ENCODE measurements around the gene RPIA. TPM values are rescaled to one million over a fixed set of nuclear protein-coding genes. Genes with fewer than 3 reads are reported as not detected.
"Not testable (repeated sequence)": the region's sequence is repeated elsewhere in the genome, so short reads cannot be mapped to it uniquely, and the experiment has no call there.

Gene RPIA
- 17.4 TPM for total RNA-seq
- long read RNA-seq, transcript RPIA-201 (9 exons, 1,848 nt): major isoform, 26 of 27 reads
- long read RNA-seq, partial matches to known transcripts: 0 of 27 reads
- long read RNA-seq, other reads (novel, unspliced or antisense): 1 of 27 reads

DNA sequence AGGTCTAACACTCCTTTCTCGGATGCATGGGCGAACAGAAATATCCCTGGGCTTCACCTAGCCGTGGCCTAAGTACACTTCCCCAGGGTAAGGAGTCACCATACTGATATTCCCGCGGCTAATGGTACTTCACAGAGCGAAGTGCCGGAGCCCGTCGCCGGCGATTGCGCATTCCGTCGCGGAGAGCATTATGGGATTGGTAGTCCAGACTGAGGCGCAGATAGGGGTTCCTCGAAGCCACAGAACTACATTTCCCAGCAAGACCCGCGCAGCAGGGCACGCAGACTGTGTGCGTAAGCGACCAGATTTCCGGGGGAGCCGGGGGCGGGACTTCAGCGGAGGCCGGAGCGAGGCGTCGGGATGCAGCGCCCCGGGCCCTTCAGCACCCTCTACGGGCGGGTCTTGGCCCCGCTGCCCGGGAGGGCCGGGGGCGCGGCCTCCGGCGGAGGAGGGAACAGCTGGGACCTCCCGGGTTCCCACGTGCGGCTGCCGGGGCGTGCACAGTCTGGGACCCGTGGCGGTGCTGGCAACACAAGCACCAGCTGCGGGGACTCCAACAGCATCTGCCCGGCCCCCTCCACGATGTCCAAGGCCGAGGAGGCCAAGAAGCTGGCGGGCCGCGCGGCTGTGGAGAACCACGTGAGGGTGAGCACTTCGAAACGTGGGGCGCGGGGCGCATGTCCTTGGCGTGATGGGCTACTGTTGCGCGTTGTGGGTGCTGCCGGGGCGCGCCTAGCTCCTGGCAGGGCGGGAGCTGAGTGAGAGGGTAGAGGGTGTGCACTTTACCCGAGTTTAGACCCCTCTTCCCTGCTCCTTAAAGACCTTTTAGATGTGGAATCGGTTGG is at the start of gene RPIA:
Gene RPIA, plus strand, starts transcription at position 335 of the 845 bp plus-strand sequence. Its CDS starts 26 bp downstream, at position 361.
- intact Hi-C loops (cut with DNase I): no loop called here
- peak; percentile 99 for DNase-seq
- peak; percentile 99 for ATAC-seq (ENCODE audit: poor library complexity)

DNA sequence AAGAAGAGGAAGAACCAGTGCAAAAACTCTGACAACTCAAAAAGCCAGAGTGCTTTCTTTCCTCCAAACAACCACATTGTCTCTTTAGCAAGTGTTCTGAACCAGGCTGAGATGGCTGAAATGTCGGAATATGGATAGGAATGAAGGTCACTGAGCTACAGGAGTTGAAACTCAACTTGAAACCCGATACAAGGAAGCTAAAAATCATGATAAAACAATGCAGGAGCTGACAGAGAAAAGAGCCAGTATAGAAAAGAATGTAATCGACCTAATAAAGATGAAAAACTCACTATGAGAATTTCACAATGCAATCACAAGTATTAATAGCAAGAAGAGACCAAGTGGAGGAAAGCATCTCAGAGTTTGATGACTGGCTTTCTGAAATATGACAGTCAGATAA is 49.2 kb upstream of the RPIA start:
- DNase-seq (no peak), ATAC-seq (ENCODE audit: poor library complexity) (no peak)
- intact Hi-C loops (cut with DNase I): no loop called here

DNA sequence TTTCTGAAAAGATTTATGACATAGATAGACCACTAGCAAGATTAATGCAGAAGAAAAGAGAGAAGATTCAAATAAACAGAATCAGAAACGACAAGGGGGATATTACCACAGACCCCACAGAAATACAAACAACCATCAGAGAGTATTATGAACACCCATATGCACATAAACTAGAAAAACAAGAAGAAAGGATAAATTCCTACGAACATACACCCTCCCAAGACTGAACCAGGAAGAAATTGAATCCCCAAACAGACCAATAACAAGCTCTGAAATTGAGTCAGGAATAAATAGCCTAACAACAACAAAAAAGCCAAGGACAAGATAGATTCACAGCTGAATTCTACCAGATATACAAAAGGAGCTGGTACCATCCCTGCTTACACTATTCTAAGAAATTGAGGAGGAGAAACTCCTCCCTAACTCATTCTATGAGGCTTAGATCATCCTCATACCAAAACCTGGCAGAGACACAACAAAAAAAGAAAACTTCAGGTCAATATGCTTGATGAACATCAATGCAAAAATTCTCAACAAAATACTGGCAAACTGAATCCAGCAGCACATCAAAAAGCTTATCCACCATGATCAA is 46.1 kb upstream of the RPIA start:
- ATAC-seq (ENCODE audit: poor library complexity); DNase-seq; intact Hi-C loops (cut with DNase I): not testable (repeated sequence)

- no peak for ATAC-seq (ENCODE audit: poor library complexity)
- intact Hi-C loops (cut with DNase I): no loop called here
- DNase-seq: no peak
Measured at GRCh38 chr2:88651646-88652045, 39.8 kb upstream of the RPIA start.

DNA sequence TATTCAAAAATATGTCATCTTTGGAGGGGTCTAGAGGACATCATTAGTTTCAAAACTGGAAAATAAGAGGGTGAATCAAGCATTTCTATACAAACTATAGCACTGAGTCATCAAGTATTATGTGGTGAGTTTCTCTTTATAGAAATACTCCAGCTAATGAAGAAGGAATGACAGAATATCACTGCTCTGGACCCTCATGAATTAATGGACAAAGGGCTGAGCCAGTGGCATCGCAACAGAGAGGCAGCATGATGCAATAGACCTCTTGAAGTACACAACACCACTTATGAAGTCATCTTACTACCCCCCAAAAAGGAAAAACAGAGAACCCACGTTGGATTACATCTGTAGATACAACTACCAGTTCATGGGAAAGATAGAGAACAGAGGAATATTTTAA is 36.8 kb upstream of the RPIA start:
- no peak for ATAC-seq (ENCODE audit: poor library complexity)
- no peak for DNase-seq
- intact Hi-C loops (cut with DNase I): no loop called here

DNA sequence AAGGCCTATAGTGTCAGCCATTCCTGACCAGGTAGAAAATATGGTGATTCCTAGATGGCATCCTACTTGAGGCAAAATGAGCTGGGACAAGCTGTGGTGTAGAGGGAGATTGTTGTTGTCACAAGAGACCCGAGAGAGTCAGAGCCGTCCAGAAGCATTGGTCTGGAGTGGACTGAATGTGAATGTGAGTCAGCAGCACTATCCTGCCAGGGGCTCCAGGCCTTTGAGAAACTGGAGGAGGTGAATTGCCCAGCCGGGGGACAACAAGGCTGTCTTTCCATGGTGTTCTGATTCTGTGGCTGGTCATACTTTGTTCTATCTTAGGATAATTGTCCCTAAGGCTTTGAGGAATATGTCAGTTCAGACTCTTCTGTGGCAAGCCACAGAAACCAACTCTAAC is 34.8 kb upstream of the RPIA start:
- ATAC-seq (ENCODE audit: poor library complexity) (no peak), DNase-seq (no peak)
- intact Hi-C loops (cut with DNase I): no loop called here

DNA sequence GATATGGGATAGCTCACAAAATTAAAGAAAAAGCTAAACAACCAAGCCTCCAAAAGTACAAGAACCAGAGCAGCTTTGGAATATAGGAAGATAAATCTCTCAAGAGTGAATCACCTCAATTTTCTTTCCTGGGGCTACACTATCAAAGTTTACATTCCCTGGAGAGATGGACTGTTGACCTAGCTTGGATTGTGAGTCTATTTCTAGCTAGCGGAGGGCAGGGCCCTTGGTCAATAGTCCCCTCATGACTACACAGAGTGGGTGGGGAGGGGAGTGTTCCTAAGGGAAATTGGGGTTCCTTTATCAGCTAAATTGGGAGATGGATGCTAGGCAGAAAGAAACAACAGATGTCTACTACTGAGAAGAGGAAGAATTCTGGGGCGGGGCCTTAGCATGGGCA is 34.3 kb upstream of the RPIA start:
- ATAC-seq (ENCODE audit: poor library complexity): no peak
- DNase-seq: no peak
- intact Hi-C loops (cut with DNase I): no loop called here

- intact Hi-C loops (cut with DNase I): no loop called here
- DNase-seq (no peak), ATAC-seq (ENCODE audit: poor library complexity) (no peak)
Measured at GRCh38 chr2:88658326-88658725, 33.1 kb upstream of the RPIA start.

DNA sequence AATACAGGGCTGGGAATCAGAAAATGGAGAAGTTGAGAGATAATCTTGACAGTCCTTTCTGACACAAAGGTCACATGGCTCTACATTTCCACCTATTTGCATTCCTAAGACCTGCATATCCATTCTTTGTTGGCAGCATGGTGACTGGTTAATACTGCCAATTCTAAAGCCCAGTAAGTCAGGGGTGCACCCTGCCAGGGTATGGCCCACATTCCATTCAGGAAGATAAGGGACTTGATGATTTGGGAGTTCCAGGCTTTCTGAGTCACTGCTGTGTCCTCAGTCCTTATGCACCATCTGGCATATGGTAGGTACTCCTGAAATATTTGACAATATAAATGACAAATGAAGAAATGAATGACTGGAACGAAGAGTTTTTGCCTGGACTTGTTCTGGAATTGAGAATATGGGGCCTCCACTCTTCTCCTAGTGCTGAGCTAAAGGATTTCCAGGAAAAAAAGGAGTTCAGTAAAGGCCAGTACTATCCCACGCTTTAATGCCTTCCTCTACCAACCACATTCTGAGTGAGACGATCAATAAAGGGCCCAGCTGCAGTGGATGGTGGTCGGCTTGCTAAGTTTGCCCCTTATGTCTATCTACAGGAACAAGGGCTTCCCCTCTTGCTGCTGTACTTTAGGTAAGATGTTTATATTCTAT is 32.5 kb upstream of the RPIA start:
- DNase-seq (no peak), ATAC-seq (ENCODE audit: poor library complexity) (peak; percentile 79)
- intact Hi-C loops (cut with DNase I): no loop called here

GRCh38 chr2:88659538-88659915 is 31.9 kb upstream of the RPIA start:
- intact Hi-C loops (cut with DNase I): no loop called here
- ATAC-seq (ENCODE audit: poor library complexity) (peak; percentile 85), DNase-seq (no peak)

DNA sequence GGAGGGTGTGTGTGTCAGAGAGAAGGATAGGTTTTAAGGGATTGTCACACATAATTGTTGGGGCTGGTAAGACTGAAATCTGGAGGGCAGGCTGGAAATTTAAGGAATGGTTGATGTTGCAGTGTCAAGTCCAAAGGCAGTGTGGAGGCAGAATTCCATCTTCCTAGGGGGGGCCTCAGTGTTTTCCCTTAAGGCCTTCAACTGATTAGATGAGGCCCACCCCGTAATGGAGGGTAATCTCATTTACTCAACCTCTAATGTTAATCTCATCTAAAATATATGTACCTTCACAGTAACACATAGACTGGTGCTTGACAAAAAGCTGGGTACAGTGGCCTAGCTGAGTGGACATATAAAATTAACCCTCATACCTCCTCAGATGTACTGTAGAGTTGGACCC is 30.9 kb upstream of the RPIA start:
- intact Hi-C loops (cut with DNase I): no loop called here
- DNase-seq (no peak), ATAC-seq (ENCODE audit: poor library complexity) (no peak)

DNA sequence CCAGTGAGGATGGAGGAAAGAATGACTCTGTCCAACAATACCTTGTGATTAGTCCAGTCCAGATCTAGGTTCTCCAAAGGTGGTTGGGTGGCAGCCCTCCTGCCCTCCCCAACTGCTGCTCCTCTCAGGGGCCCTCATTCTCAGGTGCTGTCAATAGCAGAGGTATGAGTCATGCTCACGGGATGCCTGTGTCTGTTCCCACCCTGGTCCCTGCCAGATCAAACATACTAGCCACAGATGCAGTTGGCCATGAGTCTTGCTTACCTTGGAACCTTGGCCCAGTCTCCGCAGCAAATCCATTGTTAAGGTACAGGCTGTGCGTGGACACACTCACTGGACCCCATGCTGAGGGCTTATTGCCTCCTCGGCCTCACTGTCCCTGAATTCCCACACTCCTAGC is 24.9 kb upstream of the RPIA start:
- no peak for DNase-seq
- ATAC-seq (ENCODE audit: poor library complexity): no peak
- intact Hi-C loops (cut with DNase I): loop anchor here (2.0 kb wide), 1 partner anchor 72 kb away; no protein-coding TSS in a partner anchor

- intact Hi-C loops (cut with DNase I): loop anchor here (2.0 kb wide), 1 partner anchor 72 kb away; no protein-coding TSS in a partner anchor
- DNase-seq: no peak
- no peak for ATAC-seq (ENCODE audit: poor library complexity)
Measured at GRCh38 chr2:88667219-88667618, 24.3 kb upstream of the RPIA start.

DNA sequence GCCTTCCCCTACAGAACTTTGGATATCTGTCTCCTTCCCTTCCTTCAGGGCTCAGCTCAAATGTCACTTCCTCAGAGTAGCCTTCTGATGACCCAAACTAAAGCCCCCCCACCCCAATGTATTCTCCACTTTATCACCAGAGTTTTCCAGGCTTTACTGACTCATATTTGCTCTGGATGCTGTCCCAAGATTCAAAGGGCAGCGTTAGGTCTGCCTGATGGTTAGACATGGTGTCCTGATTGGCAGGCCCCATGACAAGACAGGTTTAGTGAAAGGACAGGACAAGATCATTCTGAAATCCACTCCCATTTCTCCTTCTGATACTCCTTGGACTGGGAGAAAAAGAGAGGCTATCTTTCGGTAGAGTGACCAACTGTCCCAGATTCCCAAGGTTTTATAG is 22.6 kb upstream of the RPIA start:
- no peak for DNase-seq
- intact Hi-C loops (cut with DNase I): no loop called here
- no peak for ATAC-seq (ENCODE audit: poor library complexity)

DNA sequence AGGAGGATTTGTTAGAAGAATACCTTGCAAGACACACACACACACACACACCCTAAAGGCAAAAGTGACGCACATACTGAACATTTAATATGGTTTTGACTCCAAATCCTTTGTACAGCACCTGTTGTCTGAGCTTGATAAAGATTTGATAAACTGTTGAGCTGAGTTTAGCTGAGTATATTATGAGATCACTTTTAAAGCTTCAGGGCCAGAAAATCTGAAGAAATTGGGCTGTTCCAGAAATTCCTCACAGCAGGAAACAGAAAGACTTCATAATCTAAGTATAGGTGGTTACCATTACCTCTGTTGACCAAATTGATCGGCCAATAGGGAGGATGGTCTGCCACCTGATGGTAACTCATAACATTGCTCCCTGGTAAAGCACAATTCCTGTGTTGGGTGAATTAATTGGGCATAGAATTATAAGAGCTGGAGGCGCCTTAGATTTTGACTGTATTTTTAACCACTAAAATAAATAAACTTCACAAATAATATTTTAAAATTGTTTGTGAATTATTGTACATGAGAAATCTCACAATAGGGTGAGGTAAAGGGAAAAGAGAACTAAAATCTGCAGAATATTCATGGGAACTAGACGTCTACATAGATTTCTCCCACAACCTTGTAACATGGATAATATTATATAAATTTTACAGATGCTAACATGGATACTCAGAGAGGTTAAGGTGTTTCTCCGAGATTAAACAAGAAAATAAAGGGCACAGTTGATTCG is 21.8 kb upstream of the RPIA start:
- ATAC-seq (ENCODE audit: poor library complexity) (peak; percentile 69), DNase-seq (no peak)
- intact Hi-C loops (cut with DNase I): no loop called here

DNA sequence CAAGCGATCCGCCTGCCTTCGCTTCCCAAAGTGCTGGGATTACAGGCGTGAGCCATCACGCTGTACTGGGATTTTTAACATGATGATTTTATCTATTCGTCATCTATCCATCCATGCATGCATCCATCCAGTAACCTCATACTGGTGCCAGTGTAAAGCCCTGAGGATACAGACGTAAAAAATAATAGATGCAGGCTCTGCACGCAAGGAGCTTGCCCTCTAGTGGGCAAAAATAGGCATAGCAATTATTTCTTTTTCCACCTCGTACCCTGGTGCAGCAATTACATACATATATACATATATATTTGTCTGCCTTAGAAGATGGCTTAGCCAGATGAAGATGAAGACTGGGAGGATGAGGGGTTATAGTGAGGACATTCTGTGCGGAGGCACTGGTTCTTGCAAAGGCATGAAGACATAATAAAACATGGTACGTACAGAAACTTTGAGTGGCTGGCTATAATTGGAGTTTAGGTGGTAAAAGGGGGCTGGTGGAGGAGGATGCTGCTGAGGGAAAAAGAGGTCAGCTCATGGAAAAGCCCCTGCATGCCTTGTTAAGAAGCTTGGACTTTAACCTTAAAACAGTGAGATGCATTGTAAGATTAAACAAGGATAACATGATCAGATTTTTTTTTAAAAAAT is 19.6 kb upstream of the RPIA start:
- intact Hi-C loops (cut with DNase I): loop anchor here (2.0 kb wide), 1 partner anchor 81 kb away; no protein-coding TSS in a partner anchor
- ATAC-seq (ENCODE audit: poor library complexity) (peak; percentile 80), DNase-seq (no peak)

DNA sequence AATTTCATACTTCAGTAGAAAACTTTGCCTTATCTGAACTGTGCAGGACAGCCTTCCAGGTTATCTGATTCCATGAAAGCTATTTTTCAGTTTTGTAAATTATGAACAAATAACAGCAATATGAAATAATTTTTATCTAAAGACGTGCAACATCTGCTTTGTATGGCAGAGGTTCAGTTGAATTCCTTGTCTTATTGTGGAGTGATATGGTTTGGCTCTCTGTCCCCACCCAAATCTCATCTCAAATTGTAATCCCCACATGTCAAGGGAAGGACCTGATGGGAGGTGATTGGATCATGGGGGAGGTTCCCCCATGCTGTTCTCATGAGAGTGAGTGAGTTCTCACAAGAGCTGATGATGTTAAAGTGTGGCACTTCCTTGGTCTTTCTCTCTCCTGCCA is 18.1 kb upstream of the RPIA start:
- intact Hi-C loops (cut with DNase I): loop anchor here (2.0 kb wide), 1 partner anchor 83 kb away; no protein-coding TSS in a partner anchor
- no peak for ATAC-seq (ENCODE audit: poor library complexity)

DNA sequence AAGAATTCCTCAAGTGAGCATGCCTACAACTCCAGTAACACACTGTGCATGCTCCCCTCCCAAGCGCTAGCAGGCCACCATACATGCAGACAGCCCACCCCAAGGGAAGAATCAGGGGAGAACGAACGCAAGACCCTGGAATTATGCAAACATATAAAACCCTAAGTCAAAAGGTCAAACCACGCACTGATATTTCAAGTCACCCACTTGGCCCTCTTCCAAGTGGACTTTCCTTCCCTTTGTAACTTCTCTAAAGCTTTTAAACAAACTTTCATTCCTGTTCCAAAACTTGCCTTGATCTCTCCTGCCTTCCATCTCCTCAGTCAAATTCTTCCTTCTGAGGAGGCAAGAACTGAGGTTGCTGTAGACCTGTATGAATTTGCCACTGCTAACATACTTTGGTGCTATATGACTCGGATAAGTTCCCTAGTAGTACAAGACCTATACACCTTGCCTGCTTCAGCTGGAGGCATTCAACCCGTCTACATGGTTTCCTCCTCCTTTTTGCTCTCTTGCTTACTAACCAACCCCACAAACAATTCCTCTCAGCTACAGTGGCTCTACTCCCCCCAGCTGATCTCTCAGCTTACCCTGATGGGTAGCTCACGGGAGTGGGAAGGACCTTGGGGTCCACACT is 11.1 kb upstream of the RPIA start:
- ATAC-seq (ENCODE audit: poor library complexity) (no peak), DNase-seq (no peak)
- intact Hi-C loops (cut with DNase I): no loop called here

More for the DNA sequence above, 18.1 kb upstream of the RPIA start:
- DNase-seq: no peak

Measured in Right ventricle myocardium superior (tissue), 1 donor.